HG03066 (cell line): ENCODE data around the gene CSHL1.
"Not testable (repeated sequence)": the region's sequence is repeated elsewhere in the genome, so short reads cannot be mapped to it uniquely, and the experiment has no call there.

Experiments used
- ATAC-seq: cut with Tn5 transposase; IDR thresholded peaks from one replicate; pipeline ENCODE4 v1.9.1; 2021; ENCODE audit warnings: low read depth; ENCODE audit not compliant: unreplicated experiment

Gene CSHL1

DNA sequence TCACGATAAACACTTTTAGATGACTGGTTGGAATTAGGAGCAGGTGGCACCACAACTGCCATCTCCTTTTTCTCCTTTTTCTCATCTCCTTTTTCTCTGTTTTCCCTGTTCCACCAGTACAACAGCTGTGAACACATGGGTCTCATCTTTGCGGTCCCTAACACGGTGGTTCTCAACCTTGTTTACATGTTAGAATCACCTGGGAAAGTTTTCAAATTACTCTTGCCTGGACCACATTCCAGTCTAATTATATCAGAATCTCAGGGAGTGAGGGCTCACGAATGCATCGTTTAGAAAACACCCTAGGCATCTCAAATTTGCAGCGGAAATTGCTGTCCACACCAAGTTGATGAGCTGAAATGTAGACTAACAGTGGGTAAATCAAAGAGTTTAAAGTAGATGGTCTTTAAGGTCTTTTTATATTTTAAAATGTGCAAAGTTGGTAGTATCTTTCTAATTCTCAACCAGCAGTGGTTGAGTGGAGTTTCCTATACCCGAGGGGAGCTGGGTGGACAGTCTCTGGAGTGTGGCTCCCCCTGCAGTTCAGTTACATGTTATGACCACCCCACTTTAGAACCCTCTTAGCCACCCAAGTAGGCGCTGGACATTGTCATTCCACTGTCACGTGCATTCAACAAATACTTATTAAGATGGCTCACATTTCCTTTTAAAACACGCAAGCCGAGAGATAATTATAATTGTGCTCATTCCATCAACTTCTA is 18.6 kb downstream of the CSHL1 start:
- not testable (repeated sequence) for ATAC-seq

DNA sequence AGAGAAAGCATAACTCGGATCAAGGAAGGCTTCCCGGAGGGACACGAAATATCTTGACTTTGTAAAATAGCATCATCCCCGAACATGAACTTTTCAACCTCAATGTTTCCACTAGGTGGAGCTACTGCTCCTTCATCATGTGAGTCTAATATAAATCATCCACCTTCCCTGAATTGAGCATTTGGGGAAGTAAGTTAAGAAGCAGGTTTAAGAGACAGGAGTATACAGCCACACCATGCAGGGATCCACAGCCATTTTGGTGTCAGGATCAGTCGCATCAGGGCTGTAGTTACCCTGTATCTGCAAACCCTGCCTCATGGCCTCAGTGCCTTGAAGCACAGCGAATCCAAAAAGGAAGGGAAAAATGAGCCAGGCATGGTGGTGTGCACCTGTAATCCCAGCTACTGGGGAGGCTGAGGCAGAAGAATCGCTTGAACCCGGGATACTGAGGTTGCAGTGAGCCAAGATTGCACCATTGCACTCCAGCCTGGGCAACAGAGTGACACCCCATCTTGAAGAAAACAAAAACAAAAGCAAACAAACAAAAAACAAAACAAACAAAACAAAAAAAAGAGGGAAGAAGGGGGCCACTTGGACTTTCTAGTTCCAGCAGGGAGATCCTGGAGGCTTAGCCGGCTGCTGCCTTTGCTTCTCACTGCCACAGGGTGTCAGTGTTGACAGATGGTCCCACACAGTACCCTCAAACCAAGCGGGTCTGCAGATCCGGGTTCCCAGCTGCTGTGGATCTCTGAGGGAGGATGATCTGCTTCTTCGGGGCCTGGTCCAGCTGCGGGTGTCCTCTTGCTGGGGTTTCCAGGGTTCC is 21.8 kb downstream of the CSHL1 start:
- ATAC-seq: not testable (repeated sequence)

DNA sequence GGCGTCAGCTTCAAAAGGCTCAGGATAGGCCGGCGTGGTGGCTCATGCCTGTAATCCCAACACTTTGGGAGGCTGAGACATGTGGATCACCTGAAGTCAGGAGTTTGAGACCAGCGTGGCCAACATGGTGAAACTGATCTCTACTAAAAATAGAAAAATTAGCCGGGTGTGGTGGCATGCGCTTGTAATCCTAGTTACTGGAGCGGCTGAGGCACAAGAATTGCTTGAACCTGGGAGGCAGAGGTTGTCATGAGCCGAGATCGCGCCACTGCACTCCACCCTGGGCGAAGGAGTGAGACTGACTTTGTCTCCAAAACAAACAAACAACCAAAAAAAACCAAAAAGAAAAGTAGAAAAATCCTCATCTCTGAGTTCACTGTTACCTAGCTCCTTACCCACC is 25.9 kb downstream of the CSHL1 start:
- ATAC-seq: not testable (repeated sequence)

DNA sequence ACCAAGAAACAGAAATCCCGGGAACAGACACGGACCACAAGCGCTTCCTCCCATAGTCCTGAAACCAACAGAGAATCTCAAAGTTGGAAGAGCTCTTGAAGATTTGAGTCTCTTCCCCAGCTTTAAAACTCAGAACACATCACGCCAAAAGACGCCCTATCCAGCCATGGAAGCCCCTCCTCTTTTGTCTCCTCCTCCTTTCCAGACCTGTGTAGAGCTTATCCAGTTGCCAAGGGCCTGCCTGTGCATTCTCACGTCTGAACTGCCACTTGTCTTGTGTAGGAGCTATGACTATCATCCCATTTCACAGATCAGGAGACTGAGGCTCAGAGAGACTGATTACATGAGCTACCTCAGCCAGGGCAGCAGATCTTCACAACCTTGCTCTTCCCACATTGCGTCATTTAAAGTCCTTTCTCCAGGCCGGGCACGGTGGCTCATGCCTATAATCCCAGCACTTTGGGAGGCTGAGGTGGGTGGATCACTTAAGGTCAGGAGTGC is 28.4 kb downstream of the CSHL1 start:
- not testable (repeated sequence) for ATAC-seq

DNA sequence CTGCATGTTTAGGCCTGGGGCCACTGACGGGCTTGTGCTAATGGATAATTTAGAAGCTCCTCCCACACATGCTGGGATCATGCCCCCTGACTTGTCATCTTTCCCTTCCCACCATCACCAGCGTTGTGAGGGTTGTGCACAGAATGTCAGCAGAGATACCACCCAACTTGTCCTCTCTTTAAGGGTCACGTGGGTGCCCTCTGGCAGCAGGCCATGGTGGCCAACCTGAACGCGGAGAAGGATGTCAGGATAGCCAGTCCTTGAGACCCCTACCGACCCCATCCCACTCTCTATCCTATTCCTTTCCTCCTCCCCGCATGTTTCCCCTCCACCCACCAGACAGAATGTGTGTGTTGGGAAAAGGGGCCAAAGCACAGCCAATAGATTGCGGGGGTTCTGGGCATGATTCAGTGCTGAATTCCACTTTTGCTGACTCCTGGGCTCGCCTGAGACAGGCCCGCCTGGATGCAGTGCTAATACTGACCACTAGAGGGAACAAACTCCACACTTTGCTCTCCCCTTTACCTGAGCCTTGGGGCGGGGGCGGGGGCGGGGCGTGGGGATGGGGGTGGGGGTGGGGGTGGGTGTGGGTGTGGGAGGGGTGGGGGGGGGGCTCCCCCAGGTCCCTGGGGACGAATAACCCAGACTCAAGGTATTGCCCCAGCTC is 29.0 kb downstream of the CSHL1 start, which contains the start of gene GH2:
Gene GH2, minus strand, starts transcription at position 10 of the 667 bp plus-strand sequence. CDS start 143 bp downstream, outside the sequence.
- ATAC-seq: no peak

DNA sequence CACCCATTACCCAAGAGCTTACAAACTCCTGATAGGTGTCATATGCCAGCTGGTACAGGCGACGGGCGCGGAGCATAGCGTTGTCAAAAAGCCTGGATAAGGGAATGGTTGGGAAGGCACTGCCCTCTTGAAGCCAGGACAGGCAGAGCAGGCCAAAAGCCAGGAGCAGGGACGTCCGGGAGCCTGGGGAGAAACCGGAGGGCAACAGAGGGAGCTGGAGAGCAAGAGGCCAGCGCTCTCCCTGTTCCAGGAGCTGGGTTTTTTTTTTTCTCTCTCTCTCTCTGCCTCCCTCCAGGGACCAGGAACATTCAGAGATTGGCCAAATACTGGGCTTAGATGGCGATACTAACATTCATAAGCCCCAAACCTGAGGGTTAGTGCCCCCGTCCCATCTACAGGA is 29.7 kb downstream of the CSHL1 start:
- not testable (repeated sequence) for ATAC-seq

DNA sequence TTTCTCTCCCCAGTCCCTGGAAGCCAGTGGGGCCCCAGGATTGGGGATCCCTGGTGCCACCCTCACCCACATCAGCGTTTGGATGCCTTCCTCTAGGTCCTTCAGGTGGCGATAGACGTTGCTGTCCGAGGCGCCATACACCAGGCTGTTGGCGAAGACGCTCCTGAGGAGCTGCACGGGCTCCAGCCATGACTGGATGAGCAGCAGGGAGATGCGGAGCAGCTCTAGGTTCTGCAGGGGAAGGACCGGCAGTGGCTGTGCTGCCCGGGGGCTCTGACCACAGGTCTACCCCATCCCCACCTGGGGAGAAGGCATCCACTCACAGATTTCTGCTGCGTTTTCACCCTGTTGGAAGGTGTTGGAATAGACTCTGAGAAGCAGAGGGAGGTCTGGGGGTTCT is 30.4 kb downstream of the CSHL1 start:
- ATAC-seq: no peak

DNA sequence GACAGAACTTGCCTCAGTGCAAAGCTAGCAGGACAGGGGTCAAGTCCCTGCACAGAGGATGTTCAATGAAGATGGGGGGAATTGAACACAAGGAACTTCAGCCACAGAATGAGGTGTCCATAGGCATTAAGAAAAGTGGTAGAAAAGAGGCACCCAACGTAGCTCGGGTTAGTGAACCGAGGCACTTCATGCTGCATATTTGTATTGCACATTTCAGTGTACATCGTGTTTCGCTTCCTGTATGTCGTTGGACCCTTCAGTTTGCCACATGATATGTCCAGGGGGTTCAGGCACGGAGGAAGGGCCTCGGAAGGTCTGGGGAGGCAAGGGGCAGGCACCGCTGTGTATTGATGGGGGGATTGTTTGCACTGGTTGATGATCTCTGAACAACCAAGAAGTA is 32.6 kb downstream of the CSHL1 start:
- not testable (repeated sequence) for ATAC-seq

DNA sequence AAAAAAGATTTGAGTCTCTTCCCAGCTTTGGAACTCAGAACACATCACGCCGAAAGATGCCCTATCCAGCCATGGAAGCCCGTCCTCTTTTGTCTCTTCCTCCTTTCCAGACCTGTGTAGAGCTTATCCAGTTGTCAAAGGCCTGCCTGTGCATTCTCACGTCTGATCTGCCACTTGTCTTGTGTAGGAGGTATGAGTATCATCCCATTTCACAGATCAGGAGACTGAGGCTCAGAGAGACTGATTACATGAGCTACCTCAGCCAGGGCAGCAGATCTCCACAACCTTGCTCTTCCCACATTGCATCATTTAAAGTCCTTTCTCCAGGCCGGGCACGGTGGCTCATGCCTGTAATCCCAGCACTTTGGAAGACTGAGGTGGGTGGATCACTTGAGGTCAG is 36.4 kb downstream of the CSHL1 start:
- ATAC-seq: not testable (repeated sequence)

DNA sequence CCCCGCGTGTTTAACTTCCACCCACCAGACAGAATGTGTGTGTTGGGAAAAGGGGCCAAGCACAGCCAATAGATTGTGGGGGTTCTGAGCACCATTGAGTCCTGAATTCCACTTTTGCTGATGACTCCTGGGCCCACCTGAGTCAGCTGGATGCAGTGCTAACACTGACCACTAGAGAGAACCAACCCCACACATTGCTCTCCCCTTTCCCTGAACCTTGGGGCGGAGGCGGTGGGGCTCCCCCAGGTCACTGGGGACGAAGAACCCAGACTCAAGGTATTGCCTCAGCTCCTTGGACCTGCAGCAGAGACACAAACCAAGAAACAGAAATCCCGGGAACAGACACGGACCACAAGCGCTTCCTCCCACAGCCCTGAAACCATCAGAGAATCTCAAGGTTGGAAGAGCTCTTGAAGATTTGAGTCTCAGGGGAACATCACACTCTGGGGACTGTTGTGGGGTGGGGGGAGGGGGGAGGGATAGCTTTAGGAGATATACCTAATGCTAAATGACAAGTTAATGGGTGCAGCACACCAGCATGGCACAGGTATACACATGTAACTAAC is 36.9 kb downstream of the CSHL1 start:
- ATAC-seq: not testable (repeated sequence)

DNA sequence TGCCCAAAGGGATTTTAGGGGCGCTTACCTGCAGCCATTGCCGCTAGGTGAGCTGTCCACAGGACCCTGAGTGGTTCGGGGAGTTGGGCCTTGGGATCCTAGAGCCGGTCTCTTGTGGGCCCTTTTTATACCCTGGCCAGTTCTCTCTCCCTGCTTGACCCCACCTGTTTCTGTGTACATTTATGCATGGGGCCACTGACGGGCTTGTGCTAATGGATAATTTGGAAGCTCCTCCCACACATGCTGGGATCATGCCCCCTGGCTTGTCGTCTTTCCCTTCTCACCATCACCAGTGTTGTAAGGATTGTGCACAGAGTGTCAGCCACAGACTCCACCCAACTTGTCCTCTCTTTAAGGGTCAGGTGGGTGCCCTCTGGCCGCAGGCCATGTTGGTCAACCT is 37.5 kb downstream of the CSHL1 start, which contains the start of gene CSH2:
Gene CSH2, minus strand, starts transcription at position 101 of the 400 bp plus-strand sequence. Its CDS starts 63 bp downstream, at position 38.
- not testable (repeated sequence) for ATAC-seq

DNA sequence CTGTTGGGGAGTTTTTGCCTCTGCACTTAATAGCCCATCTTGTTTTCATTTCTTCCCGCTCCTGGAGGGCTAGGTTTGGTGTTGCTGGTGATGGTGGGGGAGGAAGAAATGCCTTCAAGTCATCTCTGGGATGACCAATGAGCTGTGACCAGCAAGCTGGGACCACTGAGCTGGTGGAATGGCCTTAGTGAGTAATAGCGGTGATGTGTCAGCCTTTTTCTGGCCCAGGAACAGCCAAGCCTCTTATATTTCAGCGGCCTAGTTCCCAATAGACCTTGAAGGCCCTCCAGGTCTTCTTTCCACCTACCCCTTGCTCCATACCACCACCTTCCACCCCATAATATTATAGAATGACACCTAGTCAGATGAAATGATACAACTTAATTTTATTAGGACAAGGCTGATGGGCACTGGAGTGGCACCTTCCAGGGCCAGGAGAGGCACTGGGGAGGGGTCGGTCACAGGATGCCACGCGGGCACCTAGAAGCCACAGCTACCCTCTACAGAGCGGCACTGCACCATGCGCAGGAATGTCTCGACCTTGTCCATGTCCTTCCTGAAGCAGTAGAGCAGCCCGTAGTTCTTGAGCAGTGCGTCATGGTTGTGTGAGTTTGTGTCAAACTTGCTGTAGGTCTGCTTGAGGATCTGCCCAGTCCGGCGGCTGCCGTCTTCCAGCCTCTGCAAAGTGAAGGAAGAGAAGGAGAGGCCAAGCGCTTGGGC is 39.3 kb downstream of the CSHL1 start:
- ATAC-seq: not testable (repeated sequence)

DNA sequence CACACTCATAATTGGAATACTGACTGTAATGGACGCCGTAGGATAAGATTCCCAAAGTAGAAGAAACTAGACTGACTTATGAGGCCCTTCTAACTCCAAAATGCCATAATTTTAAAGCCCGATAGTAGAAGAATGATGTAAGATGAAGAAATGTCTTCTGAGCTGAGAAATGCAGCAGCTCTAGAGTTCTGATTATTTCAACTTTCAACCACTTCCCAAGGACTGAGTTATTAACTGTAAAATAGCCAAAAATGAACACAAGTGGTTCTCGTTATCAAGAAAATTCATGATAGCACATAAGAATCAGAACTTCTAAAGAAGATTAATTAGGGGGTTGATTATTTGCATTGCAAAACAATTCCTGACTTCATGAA is 40.8 kb downstream of the CSHL1 start:
- not testable (repeated sequence) for ATAC-seq

DNA sequence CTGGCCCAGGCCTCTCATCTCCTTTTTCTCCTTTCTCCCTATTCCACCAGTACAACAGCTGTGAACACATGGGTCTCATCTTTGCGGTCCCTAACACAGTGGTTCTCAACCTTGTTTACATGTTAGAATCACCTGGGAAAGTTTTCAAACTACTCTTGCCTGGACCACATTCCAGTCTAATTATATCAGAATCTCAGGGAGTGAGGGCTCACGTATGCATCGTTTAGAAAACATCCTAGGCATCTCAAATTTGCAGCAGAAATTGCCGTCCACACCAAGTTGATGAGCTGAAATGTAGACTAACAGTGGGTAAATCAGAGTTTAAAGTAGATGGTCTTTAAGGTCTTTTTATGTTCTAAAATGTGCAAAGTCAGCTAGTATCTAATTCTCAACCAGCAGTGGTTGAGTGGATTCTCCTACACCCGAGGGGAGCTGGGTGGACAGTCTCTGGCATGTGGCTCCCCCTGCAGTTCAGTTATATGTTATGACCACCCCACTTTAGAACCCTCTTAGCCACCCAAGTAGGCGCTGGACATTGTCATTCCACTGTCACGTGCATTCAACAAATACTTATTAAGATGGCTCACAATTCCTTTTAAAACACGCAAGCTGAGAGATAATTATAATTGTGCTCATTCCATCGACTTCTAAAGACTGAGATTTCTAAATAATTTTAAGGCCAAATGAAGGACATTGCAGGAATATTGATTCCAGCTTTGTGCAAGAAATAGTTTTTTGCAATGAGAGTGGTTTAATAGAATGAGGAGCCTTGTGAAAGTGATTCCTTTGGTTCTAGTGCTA is 41.4 kb downstream of the CSHL1 start:
- not testable (repeated sequence) for ATAC-seq

DNA sequence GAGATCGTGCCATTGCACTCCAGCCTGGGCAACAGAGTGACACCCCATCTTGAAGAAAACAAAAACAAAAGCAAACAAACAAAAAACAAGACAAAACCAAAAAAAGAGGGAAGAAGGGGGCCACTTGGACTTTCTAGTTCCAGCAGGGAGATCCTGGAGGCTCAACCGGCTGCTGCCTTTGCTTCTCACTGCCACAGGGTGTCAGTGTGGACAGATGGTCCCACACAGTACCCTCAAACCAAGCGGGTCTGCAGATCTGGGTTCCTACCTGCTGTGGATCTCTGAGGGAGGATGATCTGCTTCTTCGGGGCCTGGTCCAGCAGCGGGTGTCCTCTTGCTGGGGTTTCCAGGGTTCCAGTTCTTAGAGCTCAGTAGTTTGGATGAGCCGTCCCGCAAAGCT is 44.4 kb downstream of the CSHL1 start:
- not testable (repeated sequence) for ATAC-seq
